ENCODE data around the gene NIF3L1.

DNA sequence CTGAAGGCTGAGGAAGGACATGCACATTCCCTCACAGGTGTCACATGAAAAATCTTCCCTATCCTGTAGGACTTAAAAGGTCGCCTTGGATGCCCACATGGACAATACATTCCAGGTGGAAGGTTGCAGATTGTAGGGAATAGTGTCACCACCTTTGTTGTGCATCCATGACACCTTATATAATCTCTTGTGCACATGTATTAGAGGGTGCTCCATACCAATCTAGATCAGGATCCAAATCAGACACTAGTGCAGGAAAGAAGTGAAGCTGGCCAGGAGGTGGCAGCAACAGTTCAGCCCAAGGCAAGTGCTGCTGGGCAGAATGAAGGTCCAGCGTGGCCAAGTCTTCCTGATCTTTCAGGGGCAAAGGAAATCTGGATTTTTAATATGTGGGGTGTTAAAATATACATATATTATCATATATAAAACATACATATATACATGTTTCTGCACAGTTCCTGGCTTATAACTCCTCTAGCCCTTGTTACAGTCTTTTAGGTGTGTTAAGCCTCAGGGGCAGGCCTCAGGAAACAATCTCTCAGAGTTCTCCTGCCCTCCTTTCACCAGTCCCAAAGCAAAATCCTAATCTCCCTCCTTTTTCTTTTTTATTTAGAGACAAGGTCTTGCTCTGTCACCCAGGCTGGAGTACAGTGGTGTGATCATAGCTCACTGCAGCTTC is 16.6 kb downstream of the NIF3L1 start:
- TF ChIP-seq PATZ1 (CRISPR knock-in tag; IDR thresholded peaks at IDR 0.05; ENCODE audit: borderline replicate concordance) (no peak), ZNF70 (CRISPR knock-in tag; IDR thresholded peaks at IDR 0.05) (no peak), ARNTL (CRISPR knock-in tag; IDR thresholded peaks at IDR 0.05; ENCODE audit: borderline replicate concordance, low read depth) (no peak), PPARA (CRISPR knock-in tag; IDR thresholded peaks at IDR 0.05; ENCODE audit: borderline replicate concordance) (no peak), ZFP30 (CRISPR knock-in tag; IDR thresholded peaks at IDR 0.05) (no peak), TOX (CRISPR knock-in tag; IDR thresholded peaks at IDR 0.05; ENCODE audit: borderline replicate concordance) (no peak), OSR1 (CRISPR knock-in tag; IDR thresholded peaks at IDR 0.05) (no peak), BACH2 (CRISPR knock-in tag; IDR thresholded peaks at IDR 0.05; ENCODE audit: borderline replicate concordance) (no peak), ZNF565 (CRISPR knock-in tag; conservative IDR thresholded peaks at IDR 0.05; ENCODE audit: low read depth) (no peak), ZC3H10 (CRISPR knock-in tag; IDR thresholded peaks at IDR 0.05) (no peak)
- TF ChIP-seq, protein P1, sequence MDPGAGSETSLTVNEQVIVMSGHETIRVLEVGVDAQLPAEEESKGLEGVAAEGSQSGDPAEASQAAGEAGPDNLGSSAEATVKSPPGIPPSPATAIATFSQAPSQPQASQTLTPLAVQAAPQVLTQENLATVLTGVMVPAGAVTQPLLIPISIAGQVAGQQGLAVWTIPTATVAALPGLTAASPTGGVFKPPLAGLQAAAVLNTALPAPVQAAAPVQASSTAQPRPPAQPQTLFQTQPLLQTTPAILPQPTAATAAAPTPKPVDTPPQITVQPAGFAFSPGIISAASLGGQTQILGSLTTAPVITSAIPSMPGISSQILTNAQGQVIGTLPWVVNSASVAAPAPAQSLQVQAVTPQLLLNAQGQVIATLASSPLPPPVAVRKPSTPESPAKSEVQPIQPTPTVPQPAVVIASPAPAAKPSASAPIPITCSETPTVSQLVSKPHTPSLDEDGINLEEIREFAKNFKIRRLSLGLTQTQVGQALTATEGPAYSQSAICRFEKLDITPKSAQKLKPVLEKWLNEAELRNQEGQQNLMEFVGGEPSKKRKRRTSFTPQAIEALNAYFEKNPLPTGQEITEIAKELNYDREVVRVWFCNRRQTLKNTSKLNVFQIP (CRISPR knock-in tag; IDR thresholded peaks at IDR 0.05; ENCODE audit: borderline replicate concordance, low read depth) = no peak
- TF ChIP-seq, protein P2, sequence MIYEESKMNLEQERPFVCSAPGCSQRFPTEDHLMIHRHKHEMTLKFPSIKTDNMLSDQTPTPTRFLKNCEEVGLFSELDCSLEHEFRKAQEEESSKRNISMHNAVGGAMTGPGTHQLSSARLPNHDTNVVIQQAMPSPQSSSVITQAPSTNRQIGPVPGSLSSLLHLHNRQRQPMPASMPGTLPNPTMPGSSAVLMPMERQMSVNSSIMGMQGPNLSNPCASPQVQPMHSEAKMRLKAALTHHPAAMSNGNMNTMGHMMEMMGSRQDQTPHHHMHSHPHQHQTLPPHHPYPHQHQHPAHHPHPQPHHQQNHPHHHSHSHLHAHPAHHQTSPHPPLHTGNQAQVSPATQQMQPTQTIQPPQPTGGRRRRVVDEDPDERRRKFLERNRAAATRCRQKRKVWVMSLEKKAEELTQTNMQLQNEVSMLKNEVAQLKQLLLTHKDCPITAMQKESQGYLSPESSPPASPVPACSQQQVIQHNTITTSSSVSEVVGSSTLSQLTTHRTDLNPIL (CRISPR knock-in tag; IDR thresholded peaks at IDR 0.05; ENCODE audit: low read depth) = no peak

Measured in SK-N-SH treated with all-trans-retinoic acid at 6 μM for 48 hours (cell line).